AG10803 (cell line): ENCODE measurements around the gene LY86.

ENCODE experiments used
- DNase-seq: peaks from one replicate; pipeline ENCODE4 v3.0.0; 2010; ENCODE audit warnings: low read depth
- H3K4me3 ChIP-seq: 2 replicates; pipeline ENCODE4 v1.5.1; 2011; ENCODE audit warnings: mild to moderate bottlenecking, low read length, control low read depth
- CTCF ChIP-seq: conservative IDR thresholded peaks from 2 replicates; pipeline ENCODE4 v1.5.1; 2011; ENCODE audit warnings: mild to moderate bottlenecking, low read length, control low read depth, inconsistent platforms

LY86 gene

GRCh38 chr6:6614096-6614982 lies 25.8 kb downstream of the LY86 start:
- TF ChIP-seq CTCF: no peak
- no peak overlapping the region for H3K4me3 ChIP-seq
- no peak for DNase-seq

- no peak overlapping the region for H3K4me3 ChIP-seq
- no peak for TF ChIP-seq CTCF
- no peak for DNase-seq
Observed at GRCh38 chr6:6614983-6615349, 26.4 kb downstream of the LY86 start.

GRCh38 chr6:6616656-6617055 lies 28.1 kb downstream of the LY86 start:
- DNase-seq: no peak
- no peak for TF ChIP-seq CTCF

GRCh38 chr6:6619021-6619794 lies 30.7 kb downstream of the LY86 start:
- no peak for TF ChIP-seq CTCF
- no peak for DNase-seq
- H3K4me3 ChIP-seq: no peak overlapping the region

More at GRCh38 chr6:6616656-6617055, 28.1 kb downstream of the LY86 start:
- H3K4me3 ChIP-seq: no peak overlapping the region

GRCh38 chr6:6620766-6621425 lies 32.4 kb downstream of the LY86 start:
- no peak for DNase-seq
- H3K4me3 ChIP-seq: no peak overlapping the region
- no peak for TF ChIP-seq CTCF

- TF ChIP-seq CTCF: no peak
- DNase-seq: peak; percentile 22
- no peak overlapping the region for H3K4me3 ChIP-seq
Observed at GRCh38 chr6:6622501-6622900, 34.0 kb downstream of the LY86 start.
